Left hindlimb (tissue), 1 donor: Measurements from ENCODE around the gene SNUPN.
"Not testable (repeated sequence)": the region's sequence is repeated elsewhere in the genome, so short reads cannot be mapped to it uniquely, and the experiment has no call there.

Source experiments
- DNase-seq: peaks from one replicate; pipeline ENCODE4 v3.0.0-alpha.2; 2018

The SNUPN gene

DNA sequence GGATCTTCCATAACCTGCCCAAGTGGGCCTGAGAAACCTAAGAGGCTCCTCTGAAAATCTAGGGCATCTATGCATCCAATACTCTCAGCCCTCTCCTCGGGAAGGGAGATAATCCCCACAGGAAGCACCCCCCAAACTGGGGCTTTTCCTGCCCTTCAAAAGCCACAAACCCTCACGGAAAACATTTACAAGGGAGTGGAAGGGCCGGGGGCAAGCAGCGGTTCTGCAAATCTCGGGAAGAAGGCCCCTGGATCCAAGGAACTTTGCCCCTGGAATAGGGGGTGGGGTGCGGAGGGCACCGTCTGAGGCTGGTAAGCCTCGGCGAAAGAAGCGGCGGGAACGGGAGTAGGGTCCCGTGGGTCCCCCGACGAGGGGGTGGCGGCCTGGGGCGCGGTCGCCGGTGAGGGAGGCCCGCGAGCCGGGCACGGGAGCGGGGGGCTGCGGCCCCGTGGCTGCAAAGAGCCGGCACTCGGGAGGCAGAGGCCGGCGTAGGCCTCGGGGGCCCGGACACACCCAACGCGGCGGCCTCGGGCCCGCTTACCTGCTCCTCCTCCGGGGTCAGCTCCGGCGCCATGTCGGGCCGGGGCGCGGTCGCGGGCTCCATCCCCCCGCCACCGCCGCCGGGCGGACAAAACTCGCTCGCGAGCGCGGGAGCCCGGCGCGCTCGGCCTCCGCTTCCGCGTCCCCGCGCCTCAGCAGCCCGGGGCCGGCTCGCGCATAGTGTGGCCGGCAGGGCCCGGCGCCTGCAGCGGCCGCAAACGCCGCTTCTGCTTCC is 47.2 kb downstream of the SNUPN start:
- peak; percentile 42 for DNase-seq

DNA sequence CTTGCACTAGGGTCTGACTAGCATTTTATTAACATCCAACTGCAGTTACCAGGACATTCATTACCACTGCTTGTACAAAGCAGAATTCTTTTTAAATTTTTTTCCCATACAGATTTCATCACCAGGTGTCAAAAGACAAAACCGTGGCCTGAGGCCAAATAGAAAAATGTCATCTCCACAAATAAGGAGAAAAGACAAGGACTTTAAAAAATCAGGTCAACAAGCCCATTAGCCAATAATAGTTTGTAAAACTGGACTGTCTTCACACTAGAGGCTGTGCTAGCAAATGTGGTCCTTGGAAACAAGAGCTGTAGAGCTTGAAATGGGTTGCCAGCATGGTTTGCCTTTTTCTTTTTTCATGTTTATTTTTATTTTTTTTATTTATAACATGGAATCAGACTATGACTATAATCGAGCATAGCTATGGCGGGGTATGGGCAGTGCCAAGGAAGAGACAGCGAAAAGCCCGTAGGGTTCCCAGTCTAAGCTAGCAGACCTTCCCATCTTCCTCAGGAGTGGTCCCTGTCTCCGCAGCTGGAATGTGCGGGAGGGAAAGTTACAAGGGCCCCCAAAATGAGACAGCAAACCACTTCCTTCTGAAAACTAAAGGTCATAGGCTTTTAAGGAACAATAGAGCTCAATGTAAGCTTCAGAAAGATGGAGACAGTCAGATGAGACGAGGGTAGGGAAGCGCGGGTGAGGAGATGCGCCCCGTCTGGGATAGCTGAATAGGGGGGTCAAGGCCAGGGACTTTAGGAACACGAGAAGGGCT is 47.9 kb downstream of the SNUPN start:
- DNase-seq: no peak

DNA sequence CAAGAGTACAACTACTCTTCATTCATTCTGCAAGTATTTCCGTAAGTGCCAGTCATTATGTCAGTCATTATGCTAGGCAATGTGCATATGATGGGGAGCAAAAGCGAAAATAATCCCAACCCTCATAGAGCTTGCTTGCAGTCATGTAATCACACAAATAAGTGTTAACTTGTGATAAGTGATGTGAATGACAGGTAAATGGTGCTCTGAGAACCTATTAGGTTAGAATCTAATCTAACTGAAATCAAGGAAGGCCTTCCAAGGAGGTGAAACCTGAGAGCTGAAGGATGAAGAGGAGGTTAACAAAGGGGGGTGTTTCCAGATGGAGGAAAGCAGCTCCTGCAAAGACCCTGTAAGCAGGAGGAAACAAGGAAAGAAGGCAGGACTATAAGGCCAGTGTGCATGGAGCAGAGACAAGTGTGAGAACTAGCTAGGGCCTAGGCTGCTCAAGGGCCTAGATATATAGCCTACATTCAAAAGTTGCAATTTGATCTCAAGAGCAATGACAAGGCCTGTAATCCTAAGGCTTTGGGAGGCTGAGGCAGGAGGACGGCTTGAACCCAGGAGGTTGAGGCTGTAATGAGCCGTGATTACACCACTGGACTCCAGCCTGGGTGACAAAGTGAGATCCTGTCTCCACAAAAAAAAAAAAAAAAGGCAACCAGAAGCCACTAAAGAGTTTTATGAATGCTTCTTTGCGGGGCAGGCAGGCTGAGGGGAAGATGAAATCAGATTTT is 51.7 kb downstream of the SNUPN start:
- no peak for DNase-seq

DNA sequence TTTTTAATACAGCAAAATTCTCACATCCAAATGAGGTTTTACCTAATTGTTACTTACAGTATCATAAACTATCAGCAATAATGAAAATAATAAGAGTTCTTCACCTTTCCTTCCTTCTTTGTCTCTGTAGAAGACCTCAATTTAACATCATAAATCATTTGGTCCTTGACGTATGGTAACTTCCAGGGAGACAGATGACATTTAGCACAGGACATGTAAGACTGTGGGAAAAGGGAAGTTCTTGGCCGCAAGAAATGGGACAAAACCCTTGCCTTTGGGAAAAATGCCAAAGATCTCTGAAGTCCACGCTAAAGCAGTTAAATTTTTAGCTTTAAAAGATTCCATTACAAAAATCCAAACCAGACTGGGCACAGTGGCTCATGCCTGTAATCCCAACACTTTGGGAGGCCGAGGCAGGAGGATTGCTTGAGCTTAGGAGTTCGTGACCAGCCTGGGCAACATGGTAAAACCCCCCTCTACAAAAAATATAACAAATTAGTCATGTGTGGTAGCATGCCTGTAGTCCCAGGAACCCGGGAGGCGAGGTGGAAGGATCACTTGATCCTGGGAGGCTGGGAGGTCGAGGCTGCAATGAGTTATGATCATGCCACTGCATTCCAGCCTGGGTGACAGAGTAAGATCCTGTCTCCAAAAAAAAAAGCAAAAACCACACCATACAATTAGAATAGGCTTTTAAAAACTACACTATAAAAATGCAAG is 55.2 kb downstream of the SNUPN start:
- no peak for DNase-seq

DNA sequence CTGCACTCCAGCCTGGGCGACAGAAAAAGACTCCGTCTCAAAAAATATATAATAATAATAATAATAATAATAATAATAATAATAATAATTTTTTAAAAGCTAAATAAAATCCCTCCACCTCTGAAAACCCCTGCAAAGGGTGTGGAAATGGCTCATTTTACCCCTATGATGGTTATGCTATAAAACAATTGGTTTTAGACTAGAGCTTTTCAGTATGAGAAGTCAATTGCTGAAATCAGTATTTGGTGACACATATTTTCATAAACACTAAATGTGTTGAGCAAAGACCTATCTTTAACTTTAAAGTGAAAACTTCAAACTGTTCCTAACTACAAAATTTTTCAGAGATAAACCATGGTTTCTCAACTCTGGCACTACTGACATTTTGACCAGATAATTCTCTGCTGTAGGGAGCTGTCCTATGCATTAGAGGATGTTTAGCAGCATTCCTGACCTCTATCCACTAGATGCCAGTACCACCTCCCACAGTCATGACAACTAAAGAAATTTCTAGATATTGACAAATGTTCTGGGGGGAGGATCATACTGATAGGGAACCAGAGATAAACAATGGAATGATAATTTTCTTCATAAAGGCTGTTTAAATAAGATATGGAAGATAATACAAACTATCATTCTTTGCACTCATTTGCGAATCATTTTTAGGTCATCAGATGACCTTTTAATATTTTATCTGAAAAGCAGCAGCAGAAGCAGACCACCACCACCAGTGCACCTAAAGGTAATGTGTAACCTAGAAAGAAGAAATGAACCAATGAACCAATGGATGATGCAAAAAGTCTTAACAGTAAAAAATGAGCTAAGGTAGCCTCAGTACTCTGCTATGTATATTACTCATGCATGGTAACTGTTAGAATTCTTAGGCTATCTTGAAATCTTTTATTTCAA is 60.2 kb downstream of the SNUPN start:
- DNase-seq: no peak

DNA sequence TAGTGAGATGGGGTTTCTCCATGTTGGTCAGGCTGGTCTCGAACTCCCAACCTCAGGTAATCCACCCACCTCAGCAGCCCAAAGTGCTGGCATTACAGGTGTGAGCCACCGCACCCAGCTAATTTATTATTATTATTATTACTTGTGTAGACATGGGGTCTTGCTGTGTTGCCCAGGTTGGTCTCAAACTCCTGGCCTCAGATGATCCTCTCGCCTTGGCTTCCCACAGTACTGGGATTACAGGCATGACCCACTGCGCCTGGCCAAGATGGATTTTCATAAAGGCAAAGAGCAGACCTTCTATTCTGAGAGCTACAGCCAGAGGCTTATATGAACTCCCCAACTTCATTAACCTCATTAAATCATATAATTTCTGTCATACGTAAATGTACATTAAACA is 63.6 kb downstream of the SNUPN start:
- no peak for DNase-seq

DNA sequence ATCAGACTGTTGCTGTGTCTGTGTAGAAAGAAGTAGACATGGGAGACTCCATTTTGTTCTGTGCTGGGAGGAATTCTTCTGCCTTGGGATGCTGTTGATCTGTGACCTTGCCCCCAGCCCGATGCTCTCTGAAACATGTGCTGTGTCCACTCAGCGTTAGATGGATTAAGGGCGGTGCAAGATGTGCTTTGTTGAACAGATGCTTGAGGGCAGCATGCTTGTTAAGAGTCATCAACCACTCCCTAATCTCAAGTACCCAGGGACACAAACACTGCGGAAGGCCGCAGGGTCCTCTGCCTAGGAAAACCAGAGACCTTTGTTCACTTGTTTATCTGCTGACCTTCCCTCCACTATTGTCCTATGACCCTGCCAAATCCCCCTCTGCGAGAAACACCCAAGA is 66.2 kb downstream of the SNUPN start:
- DNase-seq: not testable (repeated sequence)

DNA sequence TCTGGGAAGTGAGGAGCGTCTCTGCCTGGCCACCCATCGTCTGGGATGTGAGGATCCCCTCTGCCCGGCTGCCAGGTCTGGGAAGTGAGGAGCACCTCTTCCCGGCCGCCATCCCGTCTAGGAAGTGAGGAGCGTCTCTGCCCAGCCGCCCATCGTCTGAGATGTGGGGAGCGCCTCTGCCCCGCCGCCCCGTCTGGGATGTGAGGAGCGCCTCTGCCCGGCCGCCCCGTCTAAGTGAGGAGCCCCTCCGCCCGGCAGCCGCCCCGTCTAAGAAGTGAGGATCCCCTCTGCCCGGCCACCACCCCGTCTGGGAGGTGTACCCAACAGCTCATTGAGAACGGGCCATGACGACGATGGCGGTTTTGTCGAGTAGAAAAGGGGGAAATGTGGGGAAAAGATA is 66.6 kb downstream of the SNUPN start:
- DNase-seq: not testable (repeated sequence)

DNA sequence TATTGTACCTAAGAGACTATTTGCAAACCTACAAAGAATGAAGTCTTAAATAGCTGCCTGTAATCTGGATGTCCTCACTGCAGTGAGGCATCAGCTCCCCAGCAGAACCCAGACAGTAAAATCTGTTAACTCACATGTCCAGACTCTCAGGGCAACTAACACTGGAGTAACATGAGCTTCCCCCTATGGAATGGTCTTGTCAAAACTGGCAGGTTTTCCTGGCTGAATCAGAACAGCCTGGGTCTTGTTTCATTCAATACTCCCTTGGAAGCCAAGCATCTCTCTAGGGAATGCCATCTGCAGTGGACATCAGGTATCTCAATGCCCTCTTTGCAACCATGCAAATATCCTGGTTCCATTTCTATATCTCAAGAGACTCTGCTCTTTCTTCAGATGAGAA is 70.8 kb downstream of the SNUPN start:
- no peak for DNase-seq

DNA sequence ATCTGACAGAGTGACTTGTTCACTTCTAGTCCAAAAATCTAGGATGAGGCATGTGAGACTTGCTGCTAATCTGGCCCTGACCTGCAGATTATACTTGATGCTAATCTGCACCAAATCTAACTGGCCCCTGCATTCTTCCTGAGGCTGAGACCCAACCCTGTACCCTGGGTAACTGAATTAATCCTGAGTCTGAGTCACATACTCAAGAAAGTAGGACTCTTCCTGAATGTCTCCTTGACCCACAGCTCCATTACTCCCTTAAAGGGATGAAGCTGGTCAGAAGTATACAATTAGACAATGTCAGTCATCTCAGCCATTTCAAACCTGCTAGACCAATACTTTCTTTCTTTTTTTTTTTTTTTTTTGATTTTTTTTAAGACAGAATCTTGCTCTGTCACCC is 71.9 kb downstream of the SNUPN start:
- no peak for DNase-seq

DNA sequence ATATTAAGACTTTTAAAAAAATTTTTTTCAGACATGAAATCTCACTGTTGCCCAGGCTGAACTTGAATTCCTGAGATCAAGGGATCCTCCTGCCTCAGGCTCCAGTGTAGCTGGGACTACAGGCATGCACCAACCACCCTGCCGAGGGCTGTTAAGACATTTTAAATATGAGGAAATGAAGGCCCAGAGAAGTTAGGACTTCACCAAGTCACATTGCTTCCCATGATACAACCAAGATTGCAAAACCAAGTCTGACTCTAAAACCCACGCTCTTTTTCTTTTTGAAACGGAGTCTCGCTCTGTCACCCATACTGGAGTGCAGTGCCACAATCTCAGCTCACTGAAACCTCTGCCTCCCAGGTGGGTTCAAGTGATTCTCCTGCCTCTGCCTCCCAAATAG is 74.4 kb downstream of the SNUPN start:
- no peak for DNase-seq
